Ascending aorta (tissue), 2 donors: Measurements from ENCODE around the gene SIRPA. TPM values are rescaled to one million over a fixed set of nuclear protein-coding genes. Genes with fewer than 3 reads are reported as not detected.

Experiments
- DNase-seq, 2 donors: peaks; one replicate each; pipeline ENCODE4 v3.0.0-alpha.2; 2019; ENCODE audit warnings: low spot score in 2 of 2
- H3K27ac ChIP-seq, 2 donors: fragments of 200-600 bp; sonication (generic); one replicate each; pipeline ENCODE4 v1.5.1; 2016 to 2017; ENCODE audit warnings: mild to moderate bottlenecking in 1 of 2
- H3K27me3 ChIP-seq: fragments of 200-600 bp; sonication (generic); one replicate; pipeline ENCODE4 v1.5.1; 2017
- H3K36me3 ChIP-seq, 2 donors: fragments of 200-600 bp; sonication (generic); one replicate each; pipeline ENCODE4 v1.5.1; 2016
- H3K4me1 ChIP-seq, 2 donors: fragments of 200-600 bp; sonication (generic); one replicate each; pipeline ENCODE4 v1.5.1; 2016 to 2017; ENCODE audit warnings: mild to moderate bottlenecking in 1 of 2
- H3K4me3 ChIP-seq, 2 donors: fragments of 200-600 bp; sonication (generic); one replicate each; pipeline ENCODE4 v1.5.1; 2016 to 2017; ENCODE audit warnings: mild to moderate bottlenecking in 1 of 2
- H3K9me3 ChIP-seq, 2 donors: fragments of 200-600 bp; sonication (generic); one replicate each; pipeline ENCODE4 v1.5.1; 2016
- intact Hi-C: fragments of 100-400 bp; cut with DNase I; formaldehyde crosslinking; loops from one replicate; pipeline ENCODE4 v1.15.1; 2023
- total RNA-seq: library from RNA; depleted of rRNA; stranded (reverse); fragments of >200 nt; gene quantifications from one replicate; pipeline ENCODE4 v1.1.0, GENCODE V29; 2016
- TF ChIP-seq, protein P1 (sequence below), 3 experiments: fragments of 200-600 bp in 2 of 3; fragments of 450-650 bp in 1 of 3; sonication (generic) in 2 of 3; IDR thresholded peaks; one replicate each; pipeline ENCODE4 v1.5.1; 2016 to 2019; ENCODE audit warnings: antibody characterized with exemption in 3 of 3, mild to moderate bottlenecking in 1 of 3, moderate library complexity in 1 of 3

Gene SIRPA
- total RNA-seq, 1 donor from 2014 or later = 72.8 TPM

DNA sequence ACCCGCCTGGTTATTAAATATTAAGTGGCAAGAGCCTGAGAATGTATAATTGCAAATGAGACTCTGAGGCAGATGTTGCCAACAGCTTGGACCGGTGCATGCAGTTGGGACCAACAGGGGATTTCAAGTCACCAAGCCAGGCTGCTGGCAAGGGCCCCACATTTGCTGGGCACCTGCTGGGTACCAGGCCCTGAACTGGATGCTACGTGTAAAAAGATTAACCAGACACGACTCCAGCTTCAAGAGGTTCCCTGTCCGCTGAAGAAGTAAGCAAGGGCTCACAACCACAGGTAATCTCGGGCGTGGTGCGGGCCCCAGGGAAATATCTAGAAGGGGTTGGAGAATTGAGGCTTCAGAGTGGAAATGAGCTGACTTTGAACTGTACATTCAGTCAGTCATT, 13.2 kb upstream of the SIRPA start:
- no peaks in the 10 kb centered on the region for H3K9me3 ChIP-seq
- H3K36me3 ChIP-seq = no peaks in the 10 kb centered on the region
- H3K27me3 ChIP-seq = no peaks in the 10 kb centered on the region
- TF ChIP-seq, protein P1, sequence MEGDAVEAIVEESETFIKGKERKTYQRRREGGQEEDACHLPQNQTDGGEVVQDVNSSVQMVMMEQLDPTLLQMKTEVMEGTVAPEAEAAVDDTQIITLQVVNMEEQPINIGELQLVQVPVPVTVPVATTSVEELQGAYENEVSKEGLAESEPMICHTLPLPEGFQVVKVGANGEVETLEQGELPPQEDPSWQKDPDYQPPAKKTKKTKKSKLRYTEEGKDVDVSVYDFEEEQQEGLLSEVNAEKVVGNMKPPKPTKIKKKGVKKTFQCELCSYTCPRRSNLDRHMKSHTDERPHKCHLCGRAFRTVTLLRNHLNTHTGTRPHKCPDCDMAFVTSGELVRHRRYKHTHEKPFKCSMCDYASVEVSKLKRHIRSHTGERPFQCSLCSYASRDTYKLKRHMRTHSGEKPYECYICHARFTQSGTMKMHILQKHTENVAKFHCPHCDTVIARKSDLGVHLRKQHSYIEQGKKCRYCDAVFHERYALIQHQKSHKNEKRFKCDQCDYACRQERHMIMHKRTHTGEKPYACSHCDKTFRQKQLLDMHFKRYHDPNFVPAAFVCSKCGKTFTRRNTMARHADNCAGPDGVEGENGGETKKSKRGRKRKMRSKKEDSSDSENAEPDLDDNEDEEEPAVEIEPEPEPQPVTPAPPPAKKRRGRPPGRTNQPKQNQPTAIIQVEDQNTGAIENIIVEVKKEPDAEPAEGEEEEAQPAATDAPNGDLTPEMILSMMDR (IDR thresholded peaks at IDR 0.05) = no peak
- H3K27ac ChIP-seq = no peak overlapping the region
- H3K4me1 ChIP-seq = peaks cover 2 to 11% of the 10 kb centered on the region in 2 donors
- no peak overlapping the region for H3K4me3 ChIP-seq
- no peak for DNase-seq
- intact Hi-C loops = no loop called here

DNA sequence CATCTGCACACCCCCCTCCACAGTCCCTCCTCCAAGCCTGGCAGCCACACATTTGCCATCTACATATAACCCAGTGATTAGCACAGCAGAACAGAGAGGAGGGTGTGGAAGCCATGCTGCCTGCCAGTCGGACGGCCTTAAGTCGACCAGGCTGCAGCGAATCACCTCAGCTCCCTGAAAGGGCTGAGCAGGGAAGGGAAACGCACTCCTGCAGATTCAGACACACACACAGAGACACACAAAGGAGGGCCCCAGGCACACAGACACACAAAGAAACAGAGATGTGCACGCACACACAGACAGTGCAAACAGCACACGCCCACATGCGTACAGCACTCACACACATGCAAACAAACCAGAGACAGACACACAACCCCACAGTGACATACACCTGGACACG, 11.2 kb upstream of the SIRPA start:
- H3K36me3 ChIP-seq = no peaks in the 10 kb centered on the region
- H3K4me3 ChIP-seq = no peak overlapping the region
- no peaks in the 10 kb centered on the region for H3K9me3 ChIP-seq
- H3K27me3 ChIP-seq = no peaks in the 10 kb centered on the region
- H3K27ac ChIP-seq = no peak overlapping the region
- DNase-seq = no peak
- H3K4me1 ChIP-seq = peaks cover 2 to 11% of the 10 kb centered on the region in 2 donors
- intact Hi-C loops = no loop called here
- TF ChIP-seq, protein P1 (IDR thresholded peaks at IDR 0.05) = no peak

DNA sequence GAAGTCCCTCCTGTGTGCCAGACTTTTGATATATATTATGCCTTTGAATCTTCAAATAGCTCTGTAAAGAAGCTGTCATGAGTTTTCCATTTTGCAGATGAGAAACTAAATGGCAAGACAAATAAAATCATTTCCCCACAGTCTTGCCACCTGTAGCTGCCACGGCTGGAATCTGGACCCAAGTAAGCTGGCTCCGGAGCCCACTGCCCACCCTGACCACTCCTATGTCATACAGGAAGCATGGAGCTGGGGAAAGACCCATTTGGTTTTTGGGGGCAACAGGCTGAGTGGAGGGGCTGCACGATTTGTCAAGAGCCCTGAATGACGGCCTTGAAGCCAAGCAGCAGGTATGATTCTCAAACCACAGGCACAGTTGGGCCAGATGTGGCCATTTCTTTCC, 10.0 kb upstream of the SIRPA start:
- DNase-seq = no peak
- Histone ChIP-seq H3K9me3 (no peaks in the 10 kb centered on the region), H3K4me3 (no peak overlapping the region), H3K4me1 (peaks cover 2 to 11% of the 10 kb centered on the region in 2 donors), H3K36me3 (no peaks in the 10 kb centered on the region), H3K27ac (no peak overlapping the region), H3K27me3 (no peaks in the 10 kb centered on the region)
- TF ChIP-seq, protein P1 (IDR thresholded peaks at IDR 0.05) = no peak
- intact Hi-C loops = no loop called here

DNA sequence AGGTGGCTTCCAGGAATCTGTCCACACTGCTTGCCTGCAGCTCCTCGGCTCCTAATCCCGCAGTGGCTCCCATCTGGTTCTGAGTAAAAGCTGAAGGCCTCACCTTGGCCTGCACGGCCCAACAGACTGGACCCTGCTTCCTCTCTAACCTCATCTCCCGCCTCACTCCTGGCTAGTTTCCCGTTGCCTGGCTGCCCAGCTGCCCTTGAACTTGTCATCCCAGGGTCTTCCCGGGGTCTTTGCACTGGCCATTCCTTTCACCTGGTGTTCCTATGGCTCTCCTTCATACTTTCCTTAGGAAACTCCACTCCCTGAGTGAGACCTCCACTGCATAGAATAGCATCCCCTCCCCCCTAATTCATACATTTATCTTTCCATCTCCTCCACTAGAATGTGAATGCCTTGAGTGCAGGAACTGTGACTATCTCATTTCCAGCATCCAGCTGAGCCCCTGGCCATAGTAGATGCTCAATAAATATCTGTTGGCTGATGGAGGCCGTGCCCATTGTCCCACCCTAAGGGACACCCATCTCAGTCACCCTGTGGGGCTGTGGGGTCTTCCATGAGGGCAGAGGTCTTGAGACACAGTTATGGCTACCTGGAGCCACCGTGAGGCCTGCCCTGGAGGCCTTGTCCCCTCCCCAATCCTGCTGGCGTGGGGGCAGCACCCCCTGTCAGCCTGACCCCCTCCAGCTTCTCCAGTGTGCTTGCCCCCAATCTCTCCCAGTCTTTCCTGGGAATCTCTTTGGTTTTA, 9.1 kb upstream of the SIRPA start:
- no peaks in the 10 kb centered on the region for H3K36me3 ChIP-seq
- no peaks in the 10 kb centered on the region for H3K9me3 ChIP-seq
- intact Hi-C loops = no loop called here
- peaks cover 2 to 17% of the 10 kb centered on the region in 2 donors for H3K4me1 ChIP-seq
- H3K4me3 ChIP-seq = no peak overlapping the region
- no peaks in the 10 kb centered on the region for H3K27me3 ChIP-seq
- DNase-seq = no peak
- TF ChIP-seq, protein P1 (IDR thresholded peaks at IDR 0.05) = no peak
- H3K27ac ChIP-seq = no peak overlapping the region

DNA sequence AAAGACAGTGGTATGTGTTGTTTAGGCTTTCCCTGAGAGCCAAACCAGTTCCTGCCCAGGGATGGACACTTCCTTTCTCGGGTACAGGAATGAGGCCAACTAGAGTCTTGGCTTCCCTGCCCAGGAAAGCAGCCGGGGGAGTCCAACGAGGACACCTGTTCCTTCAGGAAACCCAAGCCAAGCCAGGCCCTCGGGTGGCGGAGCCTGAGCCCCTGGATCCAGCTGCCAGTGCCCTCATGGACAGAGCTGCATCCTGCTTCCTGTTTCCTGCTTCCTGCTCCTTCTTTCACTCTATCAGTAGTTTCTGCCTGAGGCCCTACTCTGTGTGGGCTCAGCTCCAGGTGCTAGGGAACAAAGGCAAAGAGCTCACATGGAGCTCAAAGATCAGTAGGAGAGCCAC, 7.9 kb upstream of the SIRPA start:
- TF ChIP-seq, protein P1 (IDR thresholded peaks at IDR 0.05) = no peak
- no peak overlapping the region for H3K27ac ChIP-seq
- intact Hi-C loops = no loop called here
- H3K27me3 ChIP-seq = no peaks in the 10 kb centered on the region
- DNase-seq = no peak
- H3K36me3 ChIP-seq = no peaks in the 10 kb centered on the region
- no peaks in the 10 kb centered on the region for H3K9me3 ChIP-seq
- H3K4me3 ChIP-seq = no peak overlapping the region
- H3K4me1 ChIP-seq = peaks cover 0 to 11% of the 10 kb centered on the region in 2 donors
